ENCODE data around the gene COL15A1. TPM values are rescaled to one million over a fixed set of nuclear protein-coding genes. Genes with fewer than 3 reads are reported as not detected.

Gene COL15A1
- total and polyA plus RNA-seq, 2 of the 13 experiments (the other 11 are each of a cell fraction or from before 2014, with no cell fraction given), result not detected

DNA sequence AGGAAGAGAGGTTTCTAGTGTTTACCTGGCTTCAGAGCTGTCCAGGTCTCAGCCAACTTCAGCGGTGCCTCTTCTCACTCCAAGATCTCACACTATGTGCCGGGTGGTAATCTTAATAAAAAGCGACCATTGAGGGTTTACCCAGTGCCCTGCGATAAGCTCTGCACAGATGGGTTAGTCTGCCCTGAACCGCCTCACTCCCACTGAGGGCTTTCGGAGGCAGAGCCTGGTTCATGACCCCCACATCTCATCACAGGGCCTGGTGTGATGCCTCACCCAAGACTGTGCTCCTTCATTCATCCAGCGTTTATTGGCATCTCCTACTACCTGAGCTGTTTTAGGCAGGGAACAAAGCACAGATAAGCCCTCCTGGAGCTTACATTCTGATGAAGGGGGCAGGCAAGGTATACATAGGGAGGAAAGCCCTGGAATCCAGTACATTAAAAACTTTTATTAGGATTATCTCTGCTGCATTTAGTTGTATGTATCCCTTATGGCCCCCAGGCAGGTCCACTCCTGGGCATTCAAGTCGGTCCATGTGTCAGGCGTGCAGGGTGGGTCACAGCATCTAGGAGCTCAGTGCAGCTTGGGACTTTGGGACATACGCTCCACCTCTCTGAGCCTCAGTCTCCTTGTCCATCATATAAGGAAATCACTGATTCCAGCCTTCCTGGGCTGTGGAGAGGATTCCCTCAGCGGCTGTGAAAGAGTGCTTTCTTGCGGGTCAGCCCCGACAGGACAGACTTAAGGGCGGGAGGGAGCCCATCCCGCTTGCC is 613 bp upstream of the COL15A1 start:
- in situ Hi-C loops (cut with HindIII; ENCODE audit: extremely low pct_ligation_motif_present, low pct_unique_long_range_greater_than_20kb) (no loop called here), intact Hi-C loops (cut with micrococcal nuclease; ENCODE audit: unreplicated experiment) (no loop called here)
- TF ChIP-seq SCMH1 (CRISPR knock-in tag; IDR thresholded peaks at IDR 0.05; ENCODE audit: borderline replicate concordance), result no peak
- TF ChIP-seq ARHGAP35 (CRISPR knock-in tag; IDR thresholded peaks at IDR 0.05; ENCODE audit: borderline replicate concordance), result no peak
- TF ChIP-seq, protein P1, sequence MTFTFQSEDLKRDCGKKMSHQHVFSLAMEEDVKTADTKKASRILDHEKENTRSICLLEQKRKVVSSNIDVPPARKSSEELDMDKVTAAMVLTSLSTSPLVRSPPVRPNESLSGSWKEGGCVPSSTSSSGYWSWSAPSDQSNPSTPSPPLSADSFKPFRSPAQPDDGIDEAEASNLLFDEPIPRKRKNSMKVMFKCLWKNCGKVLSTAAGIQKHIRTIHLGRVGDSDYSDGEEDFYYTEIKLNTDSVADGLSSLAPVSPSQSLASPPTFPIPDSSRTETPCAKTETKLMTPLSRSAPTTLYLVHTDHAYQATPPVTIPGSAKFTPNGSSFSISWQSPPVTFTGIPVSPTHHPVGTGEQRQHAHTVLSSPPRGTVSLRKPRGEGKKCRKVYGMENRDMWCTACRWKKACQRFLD (CRISPR knock-in tag; IDR thresholded peaks at IDR 0.05; ENCODE audit: borderline replicate concordance), result no peak
- no peak for DNase-seq (ENCODE audit: low spot score)
- no peak overlapping the region for H2AFZ ChIP-seq (ENCODE audit: low read length)
- H3K4me2 ChIP-seq (ENCODE audit: low read depth, low read length), result no peak overlapping the region
- no peak overlapping the region for H3K9ac ChIP-seq (ENCODE audit: insufficient read depth, low read depth, low read length)
- no peaks in the 10 kb centered on the region for H3K79me2 ChIP-seq (ENCODE audit: insufficient read depth, low read length)
- 10% methylated on average over 2 of the region's 15 CpGs for WGBS (ENCODE audit: low lambda C conversion rate)
- no peaks in the 10 kb centered on the region for H4K20me1 ChIP-seq (ENCODE audit: insufficient read depth, low read length)
- ChIA-PET CTCF (ENCODE audit: low intra/inter-chr PET ratio, low total read pairs) (no interaction called here), POLR2A (no interaction called here)
- FAIRE-seq, result no peak
- no peaks in the 10 kb centered on the region for H3K36me3 ChIP-seq (replicated peaks in 1 of 2; ENCODE audit: control insufficient read depth in 1 of 2, insufficient read depth in 2 of 2, low read length in 2 of 2)
- no TSS peak for BruUV-seq (replicated peaks)
- no peaks in the 10 kb centered on the region for H3K9me3 ChIP-seq (ENCODE audit: low read length)
- H3K4me3 ChIP-seq (replicated peaks in 1 of 3; ENCODE audit: insufficient read depth in 1 of 3, low read depth in 2 of 3, low read length in 3 of 3), result no peak overlapping the region
- peaks cover 0 to 22% of the 10 kb centered on the region in 2 experiments; a peak in 3 of 5 replicates for H3K27me3 ChIP-seq (ENCODE audit: control insufficient read depth in 1 of 2, insufficient read depth in 2 of 2, low read length in 2 of 2)
- ATAC-seq, result no peak
- H3K27ac ChIP-seq (ENCODE audit: extremely low read length, insufficient read depth, low read length), result no peak overlapping the region
- no peaks in the 10 kb centered on the region for H3K4me1 ChIP-seq (ENCODE audit: insufficient read depth, low read length)

DNA sequence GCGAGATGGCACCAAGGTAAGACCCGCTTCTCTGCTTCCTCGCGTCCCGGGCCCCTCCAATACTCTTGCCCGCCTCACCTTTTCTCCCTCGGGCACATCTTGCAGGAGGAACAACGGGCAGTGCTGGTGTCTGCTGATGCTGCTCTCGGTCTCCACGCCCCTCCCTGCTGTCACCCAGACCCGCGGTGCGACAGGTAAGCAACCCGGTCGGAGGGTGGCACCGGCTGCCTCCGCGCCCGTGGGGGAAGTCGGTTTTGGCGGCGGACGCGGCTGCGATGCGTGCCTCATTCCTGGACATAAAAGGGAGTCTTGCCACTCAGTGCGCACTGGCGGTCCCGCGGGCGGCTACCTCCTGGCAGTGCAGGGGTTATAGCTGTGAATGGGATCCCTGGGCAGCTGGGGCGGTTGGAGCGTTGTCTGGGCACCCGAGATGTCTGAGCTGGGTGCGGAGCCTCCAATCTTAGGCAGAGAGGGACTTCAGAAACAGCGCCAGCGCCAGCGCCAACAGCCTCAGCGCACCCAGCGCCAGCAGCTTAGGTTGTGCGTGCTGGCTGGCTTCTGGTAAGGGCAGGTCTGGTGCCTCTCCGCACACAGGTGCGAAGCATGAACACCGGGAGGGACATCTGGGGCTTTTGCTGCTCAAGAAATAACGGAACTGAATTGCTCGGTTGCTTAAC is 488 bp downstream of the COL15A1 start:
- no peaks in the 10 kb centered on the region for H4K20me1 ChIP-seq (ENCODE audit: insufficient read depth, low read length)
- no peak overlapping the region for H2AFZ ChIP-seq (ENCODE audit: low read length)
- DNase-seq (ENCODE audit: low spot score) (no peak), ATAC-seq (no peak), FAIRE-seq (no peak)
- no peak overlapping the region for H3K4me2 ChIP-seq (ENCODE audit: low read depth, low read length)
- in situ Hi-C loops (cut with HindIII; ENCODE audit: extremely low pct_ligation_motif_present, low pct_unique_long_range_greater_than_20kb) (no loop called here), intact Hi-C loops (cut with micrococcal nuclease; ENCODE audit: unreplicated experiment) (no loop called here)
- peaks cover 0 to 22% of the 10 kb centered on the region in 2 experiments; a peak in 3 of 5 replicates for H3K27me3 ChIP-seq (ENCODE audit: control insufficient read depth in 1 of 2, insufficient read depth in 2 of 2, low read length in 2 of 2)
- H3K9me3 ChIP-seq (ENCODE audit: low read length), result no peaks in the 10 kb centered on the region
- ChIA-PET CTCF (ENCODE audit: low intra/inter-chr PET ratio, low total read pairs) (no interaction called here), POLR2A (no interaction called here)
- H3K4me3 ChIP-seq (replicated peaks in 1 of 3; ENCODE audit: insufficient read depth in 1 of 3, low read depth in 2 of 3, low read length in 3 of 3), result no peak overlapping the region
- no peaks in the 10 kb centered on the region for H3K79me2 ChIP-seq (ENCODE audit: insufficient read depth, low read length)
- no peak overlapping the region for H3K9ac ChIP-seq (ENCODE audit: insufficient read depth, low read depth, low read length)
- H3K4me1 ChIP-seq (ENCODE audit: insufficient read depth, low read length), result no peaks in the 10 kb centered on the region
- WGBS (ENCODE audit: low lambda C conversion rate), result 38% methylated on average over 15 of the region's 46 CpGs
- no peak overlapping the region for H3K27ac ChIP-seq (ENCODE audit: extremely low read length, insufficient read depth, low read length)
- H3K36me3 ChIP-seq (replicated peaks in 1 of 2; ENCODE audit: control insufficient read depth in 1 of 2, insufficient read depth in 2 of 2, low read length in 2 of 2), result no peaks in the 10 kb centered on the region
- no TSS peak for BruUV-seq (replicated peaks)
- no peak for TF ChIP-seq ZFP36L1 (CRISPR knock-in tag; IDR thresholded peaks at IDR 0.05)
- TF ChIP-seq ELF4 (CRISPR knock-in tag; IDR thresholded peaks at IDR 0.05; ENCODE audit: borderline replicate concordance), result no peak
- TF ChIP-seq, protein P2, sequence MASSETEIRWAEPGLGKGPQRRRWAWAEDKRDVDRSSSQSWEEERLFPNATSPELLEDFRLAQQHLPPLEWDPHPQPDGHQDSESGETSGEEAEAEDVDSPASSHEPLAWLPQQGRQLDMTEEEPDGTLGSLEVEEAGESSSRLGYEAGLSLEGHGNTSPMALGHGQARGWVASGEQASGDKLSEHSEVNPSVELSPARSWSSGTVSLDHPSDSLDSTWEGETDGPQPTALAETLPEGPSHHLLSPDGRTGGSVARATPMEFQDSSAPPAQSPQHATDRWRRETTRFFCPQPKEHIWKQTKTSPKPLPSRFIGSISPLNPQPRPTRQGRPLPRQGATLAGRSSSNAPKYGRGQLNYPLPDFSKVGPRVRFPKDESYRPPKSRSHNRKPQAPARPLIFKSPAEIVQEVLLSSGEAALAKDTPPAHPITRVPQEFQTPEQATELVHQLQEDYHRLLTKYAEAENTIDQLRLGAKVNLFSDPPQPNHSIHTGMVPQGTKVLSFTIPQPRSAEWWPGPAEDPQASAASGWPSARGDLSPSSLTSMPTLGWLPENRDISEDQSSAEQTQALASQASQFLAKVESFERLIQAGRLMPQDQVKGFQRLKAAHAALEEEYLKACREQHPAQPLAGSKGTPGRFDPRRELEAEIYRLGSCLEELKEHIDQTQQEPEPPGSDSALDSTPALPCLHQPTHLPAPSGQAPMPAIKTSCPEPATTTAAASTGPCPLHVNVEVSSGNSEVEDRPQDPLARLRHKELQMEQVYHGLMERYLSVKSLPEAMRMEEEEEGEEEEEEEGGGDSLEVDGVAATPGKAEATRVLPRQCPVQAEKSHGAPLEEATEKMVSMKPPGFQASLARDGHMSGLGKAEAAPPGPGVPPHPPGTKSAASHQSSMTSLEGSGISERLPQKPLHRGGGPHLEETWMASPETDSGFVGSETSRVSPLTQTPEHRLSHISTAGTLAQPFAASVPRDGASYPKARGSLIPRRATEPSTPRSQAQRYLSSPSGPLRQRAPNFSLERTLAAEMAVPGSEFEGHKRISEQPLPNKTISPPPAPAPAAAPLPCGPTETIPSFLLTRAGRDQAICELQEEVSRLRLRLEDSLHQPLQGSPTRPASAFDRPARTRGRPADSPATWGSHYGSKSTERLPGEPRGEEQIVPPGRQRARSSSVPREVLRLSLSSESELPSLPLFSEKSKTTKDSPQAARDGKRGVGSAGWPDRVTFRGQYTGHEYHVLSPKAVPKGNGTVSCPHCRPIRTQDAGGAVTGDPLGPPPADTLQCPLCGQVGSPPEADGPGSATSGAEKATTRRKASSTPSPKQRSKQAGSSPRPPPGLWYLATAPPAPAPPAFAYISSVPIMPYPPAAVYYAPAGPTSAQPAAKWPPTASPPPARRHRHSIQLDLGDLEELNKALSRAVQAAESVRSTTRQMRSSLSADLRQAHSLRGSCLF (CRISPR knock-in tag; IDR thresholded peaks at IDR 0.05; ENCODE audit: borderline replicate concordance), result no peak
- TF ChIP-seq MAFF (IDR thresholded peaks at IDR 0.05; ENCODE audit: low read depth, low read length), result no peak
- no peak for TF ChIP-seq ZNF225 (CRISPR knock-in tag; IDR thresholded peaks at IDR 0.05)
- TF ChIP-seq ZNF484 (CRISPR knock-in tag; IDR thresholded peaks at IDR 0.05; ENCODE audit: borderline replicate concordance, low read depth), result no peak
- TF ChIP-seq ZSCAN20 (CRISPR knock-in tag; IDR thresholded peaks at IDR 0.05; ENCODE audit: borderline replicate concordance), result no peak
